Mucosa of rectum (tissue), 2 donors: Measurements from ENCODE around the gene DNAH17.

Source experiments
- H3K27ac ChIP-seq, 2 donors: one replicate each; pipeline ENCODE4 v1.7.0; 2013; ENCODE audit warnings: inconsistent platforms in 2 of 2, low read depth in 2 of 2, low read length in 2 of 2
- H3K27me3 ChIP-seq, 2 donors: one replicate each; pipeline ENCODE4 v1.7.0; 2013; ENCODE audit warnings: low read length in 2 of 2; ENCODE audit not compliant: control insufficient read depth in 2 of 2, insufficient read depth in 2 of 2
- H3K36me3 ChIP-seq, 2 donors: one replicate each; pipeline ENCODE4 v1.7.0; 2013; ENCODE audit warnings: low read length in 2 of 2; ENCODE audit not compliant: control insufficient read depth in 2 of 2, insufficient read depth in 2 of 2
- H3K4me1 ChIP-seq, 2 donors: one replicate each; pipeline ENCODE4 v1.7.0; 2013; ENCODE audit warnings: low read length in 2 of 2, mild to moderate bottlenecking in 1 of 2; ENCODE audit not compliant: control insufficient read depth in 2 of 2, insufficient read depth in 2 of 2
- H3K4me3 ChIP-seq, 2 donors: one replicate each; pipeline ENCODE4 v1.7.0; 2013; ENCODE audit warnings: low read length in 2 of 2
- H3K9ac ChIP-seq, 2 donors: one replicate each; pipeline ENCODE4 v1.7.0; 2013; ENCODE audit warnings: low read length in 2 of 2, low read depth in 1 of 2, mild to moderate bottlenecking in 1 of 2
- H3K9me3 ChIP-seq, 2 donors: one replicate each; pipeline ENCODE4 v1.7.0; 2013; ENCODE audit warnings: low read length in 2 of 2; ENCODE audit not compliant: control insufficient read depth in 2 of 2
- donor health status: healthy.
- donor health status: Normal muscosa, but diverticular disease.

The DNAH17 gene

DNA sequence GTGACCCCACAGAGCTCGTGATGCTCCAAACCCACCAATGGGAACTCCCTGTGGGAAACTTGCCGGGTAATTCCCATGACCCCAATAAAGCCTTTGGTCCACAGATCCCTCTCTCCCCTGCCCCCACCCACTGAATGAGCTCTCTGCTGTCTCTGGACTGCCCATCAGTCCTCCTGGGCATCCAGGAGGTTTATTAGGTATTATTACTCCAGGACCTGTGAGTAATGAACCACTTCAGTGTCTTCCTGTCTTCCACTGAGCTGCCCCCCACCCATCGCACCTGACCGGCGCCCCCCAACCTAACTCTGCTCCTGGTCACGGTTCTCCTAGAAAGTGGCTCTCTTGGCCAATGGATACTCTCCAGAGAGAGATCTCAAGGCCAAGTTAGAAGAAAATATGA is 28.7 kb upstream of the DNAH17 start:
- H3K27me3 ChIP-seq = no peaks in the 10 kb centered on the region
- H3K4me3 ChIP-seq = no peak overlapping the region
- H3K36me3 ChIP-seq = no peaks in the 10 kb centered on the region
- no peak overlapping the region for H3K27ac ChIP-seq
- no peak overlapping the region for H3K9ac ChIP-seq
- no peaks in the 10 kb centered on the region for H3K9me3 ChIP-seq
- peaks cover 0 to 6% of the 10 kb centered on the region in 2 donors for H3K4me1 ChIP-seq

DNA sequence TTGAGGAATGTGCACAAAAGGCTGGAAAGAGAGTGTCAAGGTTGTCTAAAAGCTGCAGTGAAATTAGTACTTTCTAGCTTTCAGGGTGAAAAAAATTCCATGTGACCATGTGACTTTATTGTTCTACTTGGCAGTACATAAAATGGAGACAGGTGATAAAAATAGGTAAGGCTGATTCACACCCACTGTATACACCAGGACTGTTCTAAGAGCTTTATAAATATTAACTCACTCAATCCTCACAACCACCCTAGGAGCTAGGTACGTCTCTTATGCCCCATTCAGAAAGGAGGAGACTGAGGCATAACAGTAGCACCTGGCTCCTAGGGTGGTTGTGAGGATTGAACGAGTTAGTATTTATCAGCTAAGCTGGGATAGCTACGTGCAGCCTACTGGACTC is 28.2 kb upstream of the DNAH17 start:
- Histone ChIP-seq H3K27ac (no peak overlapping the region), H3K4me3 (no peak overlapping the region), H3K9me3 (no peaks in the 10 kb centered on the region), H3K4me1 (peaks cover 0 to 6% of the 10 kb centered on the region in 2 donors), H3K36me3 (no peaks in the 10 kb centered on the region), H3K9ac (no peak overlapping the region), H3K27me3 (no peaks in the 10 kb centered on the region)

DNA sequence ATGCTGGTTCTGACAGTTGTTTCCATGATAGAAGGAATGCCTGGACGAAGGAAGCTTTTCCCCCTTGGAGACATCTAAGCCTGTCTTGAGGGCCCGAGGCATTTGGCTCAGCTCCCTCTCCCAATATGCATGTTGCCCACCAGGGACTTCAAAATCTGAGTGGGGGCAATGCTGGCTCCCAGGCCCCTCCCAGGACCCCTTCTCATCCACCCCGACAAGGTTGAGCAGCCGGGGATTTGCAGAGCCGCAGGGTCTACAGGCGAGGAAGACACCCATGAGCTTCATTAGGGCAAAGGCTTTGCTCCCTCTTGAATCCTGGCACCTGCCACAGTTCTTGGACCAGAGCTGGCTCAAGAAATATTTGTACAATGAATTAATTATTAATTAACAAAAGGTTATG is 25.1 kb upstream of the DNAH17 start:
- H3K4me1 ChIP-seq = peaks cover 6 to 7% of the 10 kb centered on the region in 2 donors

DNA sequence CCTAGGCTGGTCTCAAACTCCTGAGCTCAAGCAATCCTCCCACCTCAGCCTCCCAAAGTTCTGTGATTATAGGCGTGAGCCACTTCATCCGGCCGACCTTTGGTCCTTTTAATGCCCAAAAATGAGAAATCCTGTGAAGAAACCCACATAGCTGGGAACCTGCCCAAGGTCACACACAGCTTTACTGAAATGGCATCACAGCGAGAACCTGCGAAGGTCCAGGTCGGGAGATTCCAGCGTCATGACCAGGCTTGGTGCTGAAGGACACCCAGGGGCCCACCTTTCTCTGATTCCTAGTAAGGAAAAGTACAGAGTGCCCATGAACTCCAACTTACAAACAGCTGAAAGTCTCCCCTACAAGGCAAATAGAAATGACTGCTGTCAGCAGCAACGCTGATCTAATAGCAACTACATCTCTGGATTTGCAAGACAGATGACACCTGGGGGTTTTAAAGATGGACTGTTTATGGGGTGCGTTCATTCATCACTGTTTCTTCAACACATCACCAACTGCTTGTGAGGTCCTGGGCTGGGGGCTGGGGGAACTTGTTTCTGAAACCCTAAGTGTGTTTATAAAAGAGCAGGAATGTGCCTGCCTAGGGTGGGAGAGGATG is 24.5 kb upstream of the DNAH17 start:
- H3K9me3 ChIP-seq = no peaks in the 10 kb centered on the region
- H3K27me3 ChIP-seq = no peaks in the 10 kb centered on the region
- no peaks in the 10 kb centered on the region for H3K36me3 ChIP-seq
- H3K4me3 ChIP-seq = no peak overlapping the region
- H3K27ac ChIP-seq = no peak overlapping the region
- no peak overlapping the region for H3K9ac ChIP-seq
- H3K4me1 ChIP-seq = peaks cover 6 to 8% of the 10 kb centered on the region in 2 donors

More for the DNA sequence above, 25.1 kb upstream of the DNAH17 start:
- H3K27ac ChIP-seq = no peak overlapping the region
- no peak overlapping the region for H3K4me3 ChIP-seq
- no peaks in the 10 kb centered on the region for H3K9me3 ChIP-seq
- no peak overlapping the region for H3K9ac ChIP-seq
- H3K36me3 ChIP-seq = no peaks in the 10 kb centered on the region
- H3K27me3 ChIP-seq = no peaks in the 10 kb centered on the region

DNA sequence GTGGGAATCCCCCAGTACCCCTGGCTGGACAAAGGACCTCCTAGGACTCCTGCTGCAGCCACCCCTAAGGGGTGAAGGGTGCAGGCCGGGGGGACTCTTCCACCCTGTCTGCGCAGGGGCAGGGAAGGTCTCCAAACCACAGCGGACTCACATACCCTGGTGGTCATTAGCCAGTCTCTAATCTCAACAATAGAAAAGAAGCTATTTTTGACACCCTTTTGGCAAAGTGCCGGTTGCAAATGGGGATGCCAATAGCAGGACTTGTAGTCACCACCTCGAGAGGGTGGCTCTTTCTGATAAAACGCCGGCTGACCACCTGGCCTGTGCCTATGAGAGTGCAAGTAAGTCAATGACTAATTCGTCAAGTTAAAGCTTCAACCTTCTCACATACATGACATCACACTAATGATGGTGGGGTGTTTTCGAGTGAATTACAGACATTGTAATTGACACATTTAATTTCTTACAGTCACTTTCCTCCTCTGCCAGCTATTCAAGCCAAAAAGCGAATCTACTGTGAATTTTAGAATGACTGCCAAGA is 23.1 kb upstream of the DNAH17 start:
- H3K9me3 ChIP-seq = no peaks in the 10 kb centered on the region
- peaks cover under 1 to 8% of the 10 kb centered on the region in 2 donors for H3K4me1 ChIP-seq
- H3K4me3 ChIP-seq = no peak overlapping the region
- no peak overlapping the region for H3K9ac ChIP-seq
- no peak overlapping the region for H3K27ac ChIP-seq
- H3K36me3 ChIP-seq = no peaks in the 10 kb centered on the region
- H3K27me3 ChIP-seq = no peaks in the 10 kb centered on the region

DNA sequence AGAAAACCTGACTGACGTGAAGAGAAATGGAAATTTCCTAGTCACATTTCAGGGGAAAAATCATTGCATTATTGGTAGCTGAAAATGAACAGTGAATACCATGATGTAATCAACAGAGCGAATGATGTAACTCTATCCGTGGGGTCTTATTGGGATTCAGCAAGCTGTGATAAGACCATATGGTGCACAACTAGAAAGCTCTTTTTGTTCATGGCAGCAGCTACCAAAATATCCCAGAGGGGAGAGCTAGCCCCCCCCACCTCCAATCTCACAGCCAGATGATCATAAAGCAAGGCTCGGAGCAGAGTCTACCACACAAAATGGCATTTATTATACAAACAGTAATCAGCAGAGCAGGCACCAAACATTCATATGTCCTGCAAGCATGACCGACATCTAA is 22.2 kb upstream of the DNAH17 start:
- H3K4me3 ChIP-seq = no peak overlapping the region
- H3K9me3 ChIP-seq = no peaks in the 10 kb centered on the region
- peaks cover 0 to 8% of the 10 kb centered on the region in 2 donors for H3K4me1 ChIP-seq
- no peak overlapping the region for H3K27ac ChIP-seq
- no peak overlapping the region for H3K9ac ChIP-seq
- H3K36me3 ChIP-seq = no peaks in the 10 kb centered on the region
- H3K27me3 ChIP-seq = no peaks in the 10 kb centered on the region

DNA sequence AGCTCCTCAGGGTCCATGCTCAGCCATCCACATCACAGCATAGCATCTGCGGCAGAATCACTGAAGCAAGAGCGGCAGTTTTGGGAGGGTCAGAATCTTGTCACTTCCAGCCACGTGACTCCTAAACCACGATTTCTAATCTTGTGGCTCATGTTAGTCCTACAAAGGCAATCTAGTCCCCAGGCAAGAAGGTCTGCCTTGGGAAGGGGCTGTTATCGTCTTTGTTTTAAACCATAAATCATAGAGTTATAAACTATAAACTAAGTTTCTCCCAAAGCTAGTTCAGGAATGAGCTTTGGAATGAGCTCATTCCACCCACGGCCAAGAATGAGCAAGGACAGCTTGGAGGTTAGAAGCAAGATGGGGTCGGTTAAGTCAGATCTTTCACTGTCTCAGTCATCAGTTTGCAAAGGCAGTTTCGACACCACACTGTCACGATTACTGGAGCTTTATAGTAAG is 20.8 kb upstream of the DNAH17 start:
- no peak overlapping the region for H3K9ac ChIP-seq
- no peaks in the 10 kb centered on the region for H3K36me3 ChIP-seq
- H3K4me3 ChIP-seq = no peak overlapping the region
- no peaks in the 10 kb centered on the region for H3K27me3 ChIP-seq
- H3K4me1 ChIP-seq = peaks cover 0 to 8% of the 10 kb centered on the region in 2 donors
- H3K9me3 ChIP-seq = no peaks in the 10 kb centered on the region
- no peak overlapping the region for H3K27ac ChIP-seq

DNA sequence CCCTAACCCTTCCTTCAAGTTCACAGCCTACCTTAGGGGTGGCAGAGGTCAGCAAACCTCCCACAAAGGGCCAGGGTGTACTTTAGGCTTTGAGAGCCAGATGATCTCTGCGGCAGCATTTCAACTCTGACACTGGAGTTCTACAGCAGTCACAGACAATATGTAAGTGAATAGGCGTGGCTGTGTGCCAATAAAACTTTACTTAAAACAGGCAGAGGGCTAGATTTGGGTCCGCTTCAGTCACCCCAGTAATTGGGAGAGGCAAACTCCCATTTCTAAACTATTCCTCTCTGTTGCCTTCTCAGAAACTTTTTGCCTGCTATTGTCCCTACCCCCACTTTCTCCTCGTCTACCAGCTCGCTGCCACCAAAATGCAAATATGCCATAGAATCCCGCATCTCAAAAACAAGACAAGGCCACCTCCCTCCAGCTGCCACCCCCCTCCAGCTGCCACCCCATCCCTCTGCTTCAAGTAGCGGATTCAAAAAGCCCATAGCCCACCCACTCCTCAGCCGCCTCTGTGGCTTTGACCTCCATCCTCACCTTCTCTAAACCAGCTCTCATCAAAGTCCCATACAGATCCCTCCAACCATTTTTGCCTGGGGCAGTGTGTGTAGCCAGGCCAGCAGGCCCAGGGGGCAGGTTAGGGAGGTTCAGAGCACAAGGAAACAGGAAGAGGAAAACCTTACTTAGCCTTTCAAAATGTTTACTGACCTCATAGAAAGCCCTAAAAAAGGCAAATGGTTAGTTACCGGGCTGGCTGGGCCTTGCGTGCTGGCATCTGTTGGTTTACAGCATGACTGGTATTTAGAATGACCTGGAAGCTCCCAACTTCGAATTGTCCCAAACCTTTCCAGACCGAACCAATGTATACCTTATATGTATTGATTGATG is 19.9 kb upstream of the DNAH17 start:
- Histone ChIP-seq H3K27me3 (no peaks in the 10 kb centered on the region), H3K9ac (no peak overlapping the region), H3K4me3 (no peak overlapping the region), H3K27ac (no peak overlapping the region), H3K4me1 (peaks cover 4 to 12% of the 10 kb centered on the region in 2 donors), H3K9me3 (no peaks in the 10 kb centered on the region), H3K36me3 (no peaks in the 10 kb centered on the region)

DNA sequence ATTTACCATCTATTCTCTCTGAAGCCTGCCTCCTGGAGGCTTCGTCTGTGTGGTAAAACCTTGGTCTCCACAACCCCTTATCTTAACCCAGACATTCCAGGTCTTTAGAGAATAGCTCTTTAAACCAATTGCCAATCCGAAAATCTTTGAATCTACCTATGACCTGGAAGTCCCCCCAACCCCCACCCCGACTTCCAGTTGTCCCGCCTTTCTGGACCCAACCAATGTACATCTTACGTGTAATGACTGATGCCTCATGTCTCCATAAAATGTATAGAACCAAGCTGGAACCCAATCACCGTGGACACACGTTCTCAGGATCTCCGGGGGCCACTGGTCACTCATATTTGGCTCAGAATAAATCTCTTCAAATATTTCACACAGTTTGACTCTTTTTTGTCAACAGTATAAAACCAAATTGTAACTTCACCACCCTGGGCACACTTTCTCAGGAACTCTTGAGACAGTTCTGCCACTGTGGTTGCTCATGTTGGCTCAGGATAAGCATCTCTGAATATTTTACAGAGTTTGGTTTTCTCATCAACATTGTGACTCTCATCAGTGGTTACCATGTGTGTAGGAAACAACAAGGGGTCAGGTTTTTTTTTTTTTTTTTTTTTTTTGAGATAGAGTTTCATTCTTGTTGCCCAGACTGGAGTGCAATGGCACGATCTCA is 18.1 kb upstream of the DNAH17 start:
- no peaks in the 10 kb centered on the region for H3K9me3 ChIP-seq
- no peak overlapping the region for H3K4me3 ChIP-seq
- peaks cover 5 to 13% of the 10 kb centered on the region in 2 donors for H3K4me1 ChIP-seq
- no peaks in the 10 kb centered on the region for H3K27me3 ChIP-seq
- no peak overlapping the region for H3K27ac ChIP-seq
- no peaks in the 10 kb centered on the region for H3K36me3 ChIP-seq
- no peak overlapping the region for H3K9ac ChIP-seq

DNA sequence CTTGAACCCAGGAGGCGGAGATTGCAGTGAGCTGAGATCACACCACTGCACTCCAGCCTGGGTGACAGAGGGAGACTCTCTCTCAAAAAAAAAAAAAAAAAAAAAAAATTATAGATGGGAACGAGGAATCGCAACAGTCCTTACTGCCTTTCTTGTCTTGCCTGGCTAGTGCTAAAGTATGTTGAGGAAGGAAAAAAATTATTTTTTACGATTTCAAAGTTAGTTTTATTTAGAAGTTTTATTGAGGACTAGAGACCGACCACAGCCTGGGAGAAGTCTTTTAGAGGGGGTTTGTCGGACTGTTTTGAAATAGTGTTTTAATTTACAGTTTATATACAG is 15.8 kb upstream of the DNAH17 start:
- H3K9ac ChIP-seq = no peak overlapping the region
- H3K36me3 ChIP-seq = no peaks in the 10 kb centered on the region
- H3K27me3 ChIP-seq = no peaks in the 10 kb centered on the region
- H3K4me3 ChIP-seq = no peak overlapping the region
- no peak overlapping the region for H3K27ac ChIP-seq
- no peaks in the 10 kb centered on the region for H3K9me3 ChIP-seq
- peaks cover 5 to 13% of the 10 kb centered on the region in 2 donors for H3K4me1 ChIP-seq
